Measurements from ENCODE around the gene TBC1D22A.

The TBC1D22A gene

GRCh38 chr22:46934746-46935491 lies 172.5 kb downstream of the TBC1D22A start:
- CTCF ChIA-PET: interaction anchor here (0.9 to 1.7 kb wide), 4 partner anchors 10 to 93 kb away, joined by 3 to 5 read pairs (median 4); no protein-coding TSS in a partner anchor
- DNase-seq (ENCODE audit: extremely low spot score): peak; percentile 54
- TF ChIP-seq CTCF (IDR thresholded peaks at IDR 0.05; ENCODE audit: control extremely low read depth, extremely low read depth, low read depth, missing control alignments): no peak
- POLR2A ChIA-PET: no interaction called here

GRCh38 chr22:46935506-46936377 lies 173.3 kb downstream of the TBC1D22A start:
- POLR2A ChIA-PET: no interaction called here
- DNase-seq (ENCODE audit: extremely low spot score): no peak

GRCh38 chr22:46936378-46936903 lies 174.0 kb downstream of the TBC1D22A start:
- POLR2A ChIA-PET: no interaction called here
- no peak for TF ChIP-seq CTCF (IDR thresholded peaks at IDR 0.05; ENCODE audit: control extremely low read depth, extremely low read depth, low read depth, missing control alignments)
- no peak for DNase-seq (ENCODE audit: extremely low spot score)
- CTCF ChIA-PET: interaction anchor here (0.9 kb wide), 1 partner anchor 9 kb away, joined by 3 read pairs; no protein-coding TSS in a partner anchor

More at GRCh38 chr22:46935506-46936377, 173.3 kb downstream of the TBC1D22A start:
- CTCF ChIA-PET: interaction anchor here (1.4 to 1.7 kb wide), 2 partner anchors 13 to 92 kb away, joined by 4 read pairs; no protein-coding TSS in a partner anchor
- TF ChIP-seq CTCF (IDR thresholded peaks at IDR 0.05; ENCODE audit: control extremely low read depth, extremely low read depth, low read depth, missing control alignments): no peak

DNA sequence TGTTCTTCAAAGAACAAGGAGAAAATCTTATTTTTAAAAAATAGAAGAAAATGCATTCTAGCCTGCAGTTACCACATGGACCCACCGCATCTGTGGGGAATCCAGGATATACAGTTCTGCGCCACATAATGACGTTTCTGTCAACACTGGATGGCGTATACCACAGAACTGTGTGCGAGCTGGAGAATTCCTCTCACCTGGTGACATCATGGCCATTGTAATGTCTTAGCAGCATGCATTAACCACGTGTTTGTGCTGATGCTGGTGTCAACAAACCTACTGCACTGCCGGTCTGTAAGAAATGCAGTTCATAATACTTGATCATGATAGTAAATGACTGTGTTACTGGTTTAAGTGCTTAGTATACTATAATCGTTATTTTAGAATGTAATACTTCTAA lies 174.7 kb downstream of the TBC1D22A start:
- ChIA-PET POLR2A (no interaction called here), CTCF (interaction anchor here (0.9 kb wide), 1 partner anchor 9 kb away, joined by 3 read pairs; no protein-coding TSS in a partner anchor)
- DNase-seq (ENCODE audit: extremely low spot score): no peak
- no peak for TF ChIP-seq CTCF (IDR thresholded peaks at IDR 0.05; ENCODE audit: control extremely low read depth, extremely low read depth, low read depth, missing control alignments)

DNA sequence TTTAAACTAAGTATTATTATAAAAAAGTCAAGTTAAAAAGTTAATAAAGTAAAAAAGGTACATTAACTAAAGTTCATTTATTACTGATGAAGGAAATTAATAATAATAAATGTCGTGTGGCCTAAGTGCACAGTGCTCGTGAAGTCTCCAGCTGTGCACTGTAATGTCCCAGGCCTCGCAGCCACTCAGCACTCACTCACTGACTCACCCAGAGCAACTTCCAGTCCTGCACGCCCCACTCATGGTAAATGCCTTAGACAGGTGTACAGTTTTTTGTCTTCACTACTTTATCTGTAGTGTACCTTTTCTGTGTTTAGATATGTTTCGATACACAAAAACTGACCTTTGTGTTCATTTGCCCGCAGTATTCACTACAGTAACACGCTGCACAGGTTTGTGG lies 175.5 kb downstream of the TBC1D22A start:
- no peak for TF ChIP-seq CTCF (IDR thresholded peaks at IDR 0.05; ENCODE audit: control extremely low read depth, extremely low read depth, low read depth, missing control alignments)
- DNase-seq (ENCODE audit: extremely low spot score): no peak
- CTCF ChIA-PET: no interaction called here
- POLR2A ChIA-PET: no interaction called here
